ENCODE results near the gene CRYGS. TPM values are rescaled to one million over a fixed set of nuclear protein-coding genes. Genes with fewer than 3 reads are reported as not detected.
A peak's percentile ranks its signal among the peaks of the same experiment; 100 is the strongest.

The CRYGS gene
- total RNA-seq, 6 experiments from 2014 or later, result 0.34 to 0.87 (median 0.68) TPM

GRCh38 chr3:186564586-186564985, 20.4 kb upstream of the CRYGS start:
- Mint-ChIP-seq H3K9me3 (no peaks in the 10 kb centered on the region), H3K4me3 (no peak overlapping the region), H3K27me3 (ENCODE audit: insufficient read depth) (peaks cover 2% of the 10 kb centered on the region; the same call in 1 of the 2 replicates), H3K27ac (no peak overlapping the region), H3K36me3 (ENCODE audit: low read depth) (peaks cover 6% of the 10 kb centered on the region; the same call in 1 of the 2 replicates), H3K4me1 (ENCODE audit: low read depth) (peaks cover 31% of the 10 kb centered on the region)
- TF ChIP-seq, protein P1, sequence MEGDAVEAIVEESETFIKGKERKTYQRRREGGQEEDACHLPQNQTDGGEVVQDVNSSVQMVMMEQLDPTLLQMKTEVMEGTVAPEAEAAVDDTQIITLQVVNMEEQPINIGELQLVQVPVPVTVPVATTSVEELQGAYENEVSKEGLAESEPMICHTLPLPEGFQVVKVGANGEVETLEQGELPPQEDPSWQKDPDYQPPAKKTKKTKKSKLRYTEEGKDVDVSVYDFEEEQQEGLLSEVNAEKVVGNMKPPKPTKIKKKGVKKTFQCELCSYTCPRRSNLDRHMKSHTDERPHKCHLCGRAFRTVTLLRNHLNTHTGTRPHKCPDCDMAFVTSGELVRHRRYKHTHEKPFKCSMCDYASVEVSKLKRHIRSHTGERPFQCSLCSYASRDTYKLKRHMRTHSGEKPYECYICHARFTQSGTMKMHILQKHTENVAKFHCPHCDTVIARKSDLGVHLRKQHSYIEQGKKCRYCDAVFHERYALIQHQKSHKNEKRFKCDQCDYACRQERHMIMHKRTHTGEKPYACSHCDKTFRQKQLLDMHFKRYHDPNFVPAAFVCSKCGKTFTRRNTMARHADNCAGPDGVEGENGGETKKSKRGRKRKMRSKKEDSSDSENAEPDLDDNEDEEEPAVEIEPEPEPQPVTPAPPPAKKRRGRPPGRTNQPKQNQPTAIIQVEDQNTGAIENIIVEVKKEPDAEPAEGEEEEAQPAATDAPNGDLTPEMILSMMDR (IDR thresholded peaks at IDR 0.05), result no peak
- DNase-seq, result no peak

GRCh38 chr3:186552408-186553031, 8.3 kb upstream of the CRYGS start:
- Mint-ChIP-seq H3K27ac (no peak overlapping the region), H3K9me3 (no peaks in the 10 kb centered on the region), H3K27me3 (ENCODE audit: insufficient read depth) (no peaks in the 10 kb centered on the region), H3K4me3 (no peak overlapping the region), H3K4me1 (ENCODE audit: low read depth) (no peaks in the 10 kb centered on the region), H3K36me3 (ENCODE audit: low read depth) (peaks cover 15% of the 10 kb centered on the region)
- DNase-seq, result no peak
- TF ChIP-seq, protein P1 (IDR thresholded peaks at IDR 0.05), result no peak

DNA sequence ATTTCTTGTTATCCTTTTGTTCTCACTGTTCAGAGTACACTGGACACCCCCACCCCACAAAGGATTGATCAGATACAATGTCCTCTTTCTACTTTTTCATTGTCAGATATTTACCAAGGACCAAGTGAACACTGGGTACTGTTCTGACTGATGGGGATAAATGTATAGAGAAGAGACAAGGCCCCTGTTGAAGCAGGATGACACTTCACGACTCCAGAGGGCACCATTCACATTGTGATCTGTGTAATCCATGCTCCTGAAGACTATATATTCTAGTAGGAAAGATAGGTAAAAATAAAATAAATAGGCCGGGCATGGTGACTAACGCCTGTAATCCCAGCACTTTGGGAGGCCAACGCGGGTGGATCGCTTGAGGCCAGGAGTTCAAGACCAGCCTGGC, 7.2 kb upstream of the CRYGS start:
- no peaks in the 10 kb centered on the region for H3K4me1 Mint-ChIP-seq (ENCODE audit: low read depth)
- TF ChIP-seq, protein P1 (IDR thresholded peaks at IDR 0.05), result no peak
- DNase-seq, result no peak
- H3K9me3 Mint-ChIP-seq, result no peaks in the 10 kb centered on the region
- no peaks in the 10 kb centered on the region for H3K27me3 Mint-ChIP-seq (ENCODE audit: insufficient read depth)
- no peak overlapping the region for H3K4me3 Mint-ChIP-seq
- peaks cover 11% of the 10 kb centered on the region for H3K36me3 Mint-ChIP-seq (ENCODE audit: low read depth)
- H3K27ac Mint-ChIP-seq, result no peak overlapping the region

DNA sequence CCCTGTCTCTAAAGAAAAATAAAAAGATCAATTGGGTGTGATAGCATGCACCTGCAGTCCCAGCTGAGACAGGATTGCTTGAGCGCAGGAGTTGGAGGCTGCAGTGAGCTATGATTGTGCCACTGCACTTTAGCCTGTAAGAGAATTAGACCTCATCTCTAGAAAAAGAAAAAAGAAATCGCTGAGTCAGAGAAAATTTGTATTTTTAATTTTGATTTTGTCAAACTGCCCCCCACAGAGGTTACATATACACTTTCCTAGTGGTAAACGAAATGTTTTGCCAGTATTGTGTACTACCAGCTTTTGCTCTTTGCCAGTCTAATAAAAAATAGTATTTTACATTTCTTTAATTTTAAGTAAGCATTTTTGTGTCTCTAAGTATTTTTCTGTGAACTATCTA, 5.3 kb upstream of the CRYGS start:
- no peaks in the 10 kb centered on the region for H3K27me3 Mint-ChIP-seq (ENCODE audit: insufficient read depth)
- H3K4me1 Mint-ChIP-seq (ENCODE audit: low read depth), result peaks cover 6% of the 10 kb centered on the region
- no peak overlapping the region for H3K4me3 Mint-ChIP-seq
- no peak for DNase-seq
- no peak overlapping the region for H3K27ac Mint-ChIP-seq
- TF ChIP-seq, protein P1 (IDR thresholded peaks at IDR 0.05), result no peak
- no peaks in the 10 kb centered on the region for H3K9me3 Mint-ChIP-seq
- peaks cover 4% of the 10 kb centered on the region for H3K36me3 Mint-ChIP-seq (ENCODE audit: low read depth)

DNA sequence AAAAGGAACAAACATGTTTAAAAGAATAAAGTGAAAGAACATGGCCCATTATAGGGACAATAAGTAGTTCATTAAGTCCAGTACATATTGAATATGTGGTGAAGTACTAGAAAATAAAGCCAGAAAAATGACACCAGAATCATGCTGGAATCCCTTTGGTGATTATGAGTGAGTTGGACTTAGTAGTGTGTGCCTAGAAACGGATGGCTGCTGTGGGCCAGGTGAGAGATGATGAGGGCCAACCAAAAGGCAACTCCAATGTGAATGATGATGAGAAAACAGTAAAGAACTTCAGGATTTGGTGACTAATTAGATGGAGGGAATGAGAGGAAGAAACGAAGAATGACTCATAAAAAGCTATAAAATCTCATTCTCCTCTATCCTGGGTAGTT, 3.3 kb downstream of the CRYGS start:
- H3K27me3 Mint-ChIP-seq (ENCODE audit: insufficient read depth), result peaks cover under 1% of the 10 kb centered on the region; the same call in 1 of the 2 replicates
- TF ChIP-seq, protein P1 (IDR thresholded peaks at IDR 0.05), result peak; percentile 33
- peak overlapping the region; percentile 41 for H3K27ac Mint-ChIP-seq
- no peaks in the 10 kb centered on the region for H3K36me3 Mint-ChIP-seq (ENCODE audit: low read depth)
- peak; percentile 46 for DNase-seq
- H3K9me3 Mint-ChIP-seq, result no peaks in the 10 kb centered on the region
- peaks cover 54% of the 10 kb centered on the region for H3K4me1 Mint-ChIP-seq (ENCODE audit: low read depth)
- H3K4me3 Mint-ChIP-seq, result peak overlapping the region; percentile 18
